GM23248 (cell line): ENCODE results near the gene ASB12.

Experiments used
- EZH2 ChIP-seq: fragments of 200-600 bp; sonication (generic); IDR thresholded peaks from 2 replicates; pipeline ENCODE4 v1.6.1; 2018; ENCODE audit warnings: antibody characterized with exemption, mild to moderate bottlenecking; ENCODE audit not compliant: insufficient read depth, poor library complexity, severe bottlenecking
- EZH2phosphoT487 ChIP-seq: fragments of 200-600 bp; sonication (generic); IDR thresholded peaks from 2 replicates; pipeline ENCODE4 v1.6.1; 2018; ENCODE audit warnings: antibody characterized with exemption, moderate library complexity, mild to moderate bottlenecking, low read depth; ENCODE audit not compliant: insufficient read depth

- TF ChIP-seq EZH2 (no peak), EZH2phosphoT487 (no peak)
These were observed 53.5 kb downstream of the ASB12 start for GRCh38 chrX:64176876-64177275.
